GM12878 (cell line): Measurements from ENCODE around the gene ATP1B2. TPM values are rescaled to one million over a fixed set of nuclear protein-coding genes. Genes with fewer than 3 reads are reported as not detected.

Experiments used
- CBX5 ChIP-seq: sonication (generic); IDR thresholded peaks from 2 replicates; pipeline ENCODE4 v1.6.1; 2016; ENCODE audit warnings: low read depth, moderate library complexity, mild to moderate bottlenecking, inconsistent platforms
- E4F1 ChIP-seq: fragments of 450-650 bp; IDR thresholded peaks from 2 replicates; pipeline ENCODE4 v1.6.1; 2018; ENCODE audit warnings: borderline replicate concordance, mild to moderate bottlenecking; ENCODE audit not compliant: partially characterized antibody
- ELK1 ChIP-seq: IDR thresholded peaks from 2 replicates; pipeline ENCODE4 v1.6.1; 2012; ENCODE audit warnings: low read depth, low read length, improper control_type of control experiment
- FOXK2 ChIP-seq: fragments of 450-650 bp; IDR thresholded peaks from 2 replicates; pipeline ENCODE4 v1.6.1; 2017; ENCODE audit warnings: mild to moderate bottlenecking, moderate library complexity
- KAT2A ChIP-seq: conservative IDR thresholded peaks from 2 replicates; pipeline ENCODE4 v1.6.1; 2011; ENCODE audit warnings: low read depth, low read length; ENCODE audit not compliant: control insufficient read depth
- NFIC ChIP-seq: IDR thresholded peaks from 2 replicates; pipeline ENCODE4 v1.6.1; 2012; ENCODE audit warnings: low read depth, mild to moderate bottlenecking, inconsistent platforms, low read length, moderate library complexity
- NFYB ChIP-seq: IDR thresholded peaks from 2 replicates; pipeline ENCODE4 v1.6.1; 2011; ENCODE audit warnings: low read depth, mild to moderate bottlenecking, low read length, improper control_type of control experiment, moderate library complexity; ENCODE audit not compliant: insufficient read depth
- RAD51 ChIP-seq: fragments of 450-650 bp; IDR thresholded peaks from 2 replicates; pipeline ENCODE4 v1.6.1; 2016; ENCODE audit warnings: moderate library complexity, mild to moderate bottlenecking, inconsistent platforms
- SMARCA5 ChIP-seq: fragments of 450-650 bp; IDR thresholded peaks from 2 replicates; pipeline ENCODE4 v1.6.1; 2017; ENCODE audit warnings: mild to moderate bottlenecking
- STAT3 ChIP-seq: IDR thresholded peaks from 2 replicates; pipeline ENCODE4 v1.6.1; 2011; ENCODE audit warnings: low read depth, low read length, improper control_type of control experiment
- TARDBP ChIP-seq: IDR thresholded peaks from 2 replicates; pipeline ENCODE4 v1.6.1; 2016; ENCODE audit warnings: borderline replicate concordance
- ZNF207 ChIP-seq: fragments of 450-650 bp; IDR thresholded peaks from 2 replicates; pipeline ENCODE4 v1.6.1; 2014; ENCODE audit warnings: antibody characterized with exemption, mild to moderate bottlenecking, borderline replicate concordance
- ZNF592 ChIP-seq: fragments of 450-650 bp; IDR thresholded peaks from 2 replicates; pipeline ENCODE4 v1.6.1; 2017; ENCODE audit warnings: mild to moderate bottlenecking, moderate library complexity
- polyA plus RNA-seq, 11 experiments: library from polyadenylated mRNA; depleted of rRNA in 4 of 11; unstranded in 6 of 11; stranded (reverse) in 5 of 11; fragments of >200 nt; fragmentation: Nextera tagmentation in 4 of 11; fragmentation: Illumina TruSeq in 1 of 11; extraction: Ambion mirVana in 4 of 11; extraction: Trizol in 1 of 11; gene quantifications; 1 replicate in 1 of 11; 2 replicates in 10 of 11; pipeline versions ENCODE4 v1.2.1 to v1.2.3, GENCODE V29; 2011 to 2016; ENCODE audit warnings: inconsistent platforms in 2 of 11, missing spikeins in 2 of 11, low read depth in 1 of 11
- total RNA-seq, 4 experiments: library from RNA; depleted of rRNA in 3 of 4; stranded (reverse); fragments of >200 nt in 3 of 4; fragmentation: Illumina TruSeq in 1 of 4; extraction: Trizol in 1 of 4; gene quantifications; 2 replicates each; pipeline versions ENCODE4 v1.2.1 to v1.2.3, GENCODE V29; 2013 to 2021

ATP1B2 gene
- total and polyA plus RNA-seq, 10 of the 15 experiments (the other 5 are each of a cell fraction or from before 2014, with no cell fraction given): 0.03 to 0.29 (median 0.15) TPM; not detected in 3

GRCh38 chr17:7687908-7688807, 37.4 kb downstream of the ATP1B2 start, which contains the start of gene WRAP53 (continued):
- no peak for TF ChIP-seq RAD51
- peak; percentile 52; the same call in 1 of the 2 replicates for TF ChIP-seq NFYB
- TF ChIP-seq ZNF592: no peak
- TF ChIP-seq STAT3: no peak
- no peak for TF ChIP-seq CBX5
- TF ChIP-seq NFIC: no peak; the same call in 1 of the 2 replicates
- no peak for TF ChIP-seq FOXK2
- peak; percentile 81; the same call in 1 of the 2 replicates for TF ChIP-seq ZNF207
- TF ChIP-seq E4F1: no peak
- TF ChIP-seq ELK1: no peak
- TF ChIP-seq TARDBP: no peak; the same call in 1 of the 2 replicates
- TF ChIP-seq SMARCA5: peak; percentile 92
- no peak for TF ChIP-seq KAT2A
